ENCODE data around the gene RHCE. TPM values are rescaled to one million over a fixed set of nuclear protein-coding genes. Genes with fewer than 3 reads are reported as not detected.

RHCE gene
- total RNA-seq, 1 donor from 2014 or later, result 0.72 TPM

DNA sequence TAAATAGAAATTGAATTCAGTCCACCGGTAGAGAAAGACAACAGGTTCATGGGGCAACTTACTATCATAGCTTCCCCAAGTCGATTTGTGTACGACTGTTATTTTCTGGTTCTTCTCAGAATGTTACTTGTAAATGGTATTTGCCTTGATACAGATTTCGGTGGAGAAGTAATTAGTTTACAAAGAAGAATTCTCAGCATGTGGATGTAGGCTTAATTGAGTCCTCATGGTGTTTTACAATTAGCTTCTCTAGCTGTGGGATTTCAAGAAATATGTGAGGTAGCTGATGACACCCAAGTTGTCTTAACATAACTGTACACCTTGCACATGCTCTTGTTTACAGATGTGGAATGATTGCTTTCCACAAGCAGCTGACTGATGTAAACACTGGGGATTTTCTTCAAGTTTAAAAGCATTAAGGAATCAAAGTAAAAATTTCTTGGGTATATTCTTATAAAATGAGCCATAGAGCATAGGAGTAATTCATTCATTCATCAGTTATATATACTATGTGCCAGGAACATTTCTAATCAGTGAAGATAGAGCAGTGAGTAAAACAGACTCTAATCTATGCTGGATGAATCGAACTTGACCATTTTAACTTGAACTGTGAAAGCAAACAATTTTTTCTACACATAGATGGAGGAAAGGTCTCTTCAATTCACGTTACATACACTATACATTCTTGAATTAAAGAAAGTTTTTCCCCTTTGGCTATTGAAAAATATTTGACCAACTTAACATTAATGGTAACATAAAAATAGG is 11.5 kb upstream of the RHCE start:
- peaks cover 58% of the 10 kb centered on the region for H3K4me1 Mint-ChIP-seq
- H3K4me3 Mint-ChIP-seq, result peak overlapping the region; percentile 87
- H3K36me3 Mint-ChIP-seq, result no peaks in the 10 kb centered on the region
- DNase-seq (ENCODE audit: low spot score in 2 of 2, unreplicated experiment in 2 of 2), result no peak
- TF ChIP-seq, protein P1, sequence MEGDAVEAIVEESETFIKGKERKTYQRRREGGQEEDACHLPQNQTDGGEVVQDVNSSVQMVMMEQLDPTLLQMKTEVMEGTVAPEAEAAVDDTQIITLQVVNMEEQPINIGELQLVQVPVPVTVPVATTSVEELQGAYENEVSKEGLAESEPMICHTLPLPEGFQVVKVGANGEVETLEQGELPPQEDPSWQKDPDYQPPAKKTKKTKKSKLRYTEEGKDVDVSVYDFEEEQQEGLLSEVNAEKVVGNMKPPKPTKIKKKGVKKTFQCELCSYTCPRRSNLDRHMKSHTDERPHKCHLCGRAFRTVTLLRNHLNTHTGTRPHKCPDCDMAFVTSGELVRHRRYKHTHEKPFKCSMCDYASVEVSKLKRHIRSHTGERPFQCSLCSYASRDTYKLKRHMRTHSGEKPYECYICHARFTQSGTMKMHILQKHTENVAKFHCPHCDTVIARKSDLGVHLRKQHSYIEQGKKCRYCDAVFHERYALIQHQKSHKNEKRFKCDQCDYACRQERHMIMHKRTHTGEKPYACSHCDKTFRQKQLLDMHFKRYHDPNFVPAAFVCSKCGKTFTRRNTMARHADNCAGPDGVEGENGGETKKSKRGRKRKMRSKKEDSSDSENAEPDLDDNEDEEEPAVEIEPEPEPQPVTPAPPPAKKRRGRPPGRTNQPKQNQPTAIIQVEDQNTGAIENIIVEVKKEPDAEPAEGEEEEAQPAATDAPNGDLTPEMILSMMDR (IDR thresholded peaks at IDR 0.05; ENCODE audit: unreplicated experiment), result no peak
- no peaks in the 10 kb centered on the region for H3K27me3 Mint-ChIP-seq (ENCODE audit: low read depth)
- peak overlapping the region; percentile 74 for H3K27ac Mint-ChIP-seq
- no peaks in the 10 kb centered on the region for H3K9me3 Mint-ChIP-seq

DNA sequence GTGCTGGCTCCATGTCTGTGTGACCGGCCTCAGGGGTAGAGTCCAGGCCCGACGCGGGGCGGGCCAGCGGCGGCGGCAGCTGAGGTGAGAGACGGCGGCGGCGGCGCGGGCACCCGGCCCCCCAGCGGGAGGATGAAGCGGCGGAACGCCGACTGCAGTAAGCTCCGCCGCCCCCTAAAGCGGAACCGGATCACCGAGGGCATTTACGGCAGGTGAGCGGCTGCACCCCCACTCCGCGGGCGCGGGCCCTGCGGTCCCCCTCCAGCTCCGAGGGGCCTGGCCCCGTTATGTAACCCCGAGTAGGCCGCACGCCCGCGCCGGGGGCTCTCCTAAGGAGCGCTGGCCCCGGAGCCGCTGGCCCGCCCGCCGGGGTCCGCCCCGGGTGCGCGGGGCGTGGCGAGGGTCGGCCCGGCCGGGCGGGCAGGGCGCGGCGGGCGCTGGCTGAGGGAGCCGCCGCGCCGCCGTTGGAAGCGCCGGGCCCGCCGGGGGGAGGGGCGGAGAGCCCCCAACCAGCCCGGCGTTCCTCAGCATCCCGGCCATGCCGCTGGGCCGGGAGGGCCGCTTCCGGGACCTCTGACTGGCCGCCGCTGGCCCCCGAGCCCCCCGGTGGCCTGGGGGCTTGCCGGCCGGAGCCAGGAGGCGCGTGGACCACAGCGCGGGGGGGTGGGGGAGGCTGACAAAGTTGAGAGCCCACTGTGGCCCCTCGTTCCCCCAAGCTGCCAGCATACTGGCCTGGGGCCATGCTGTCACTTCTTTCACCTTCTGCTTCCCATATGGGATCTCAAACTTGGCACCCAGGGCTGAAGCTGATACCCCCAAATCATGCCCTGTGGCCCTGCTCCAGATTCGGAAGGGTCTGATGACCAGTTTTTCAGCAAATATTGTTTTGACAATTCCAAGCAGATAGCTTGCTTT is 10.6 kb upstream of the RHCE start:
- H3K36me3 Mint-ChIP-seq, result no peaks in the 10 kb centered on the region
- H3K4me1 Mint-ChIP-seq, result peaks cover 52% of the 10 kb centered on the region
- H3K9me3 Mint-ChIP-seq, result no peaks in the 10 kb centered on the region
- TF ChIP-seq, protein P1 (IDR thresholded peaks at IDR 0.05; ENCODE audit: unreplicated experiment), result no peak
- H3K4me3 Mint-ChIP-seq, result peak overlapping the region; percentile 92
- H3K27ac Mint-ChIP-seq, result peak overlapping the region; percentile 74
- no peak for DNase-seq (ENCODE audit: low spot score in 2 of 2, unreplicated experiment in 2 of 2)
- no peaks in the 10 kb centered on the region for H3K27me3 Mint-ChIP-seq (ENCODE audit: low read depth)

DNA sequence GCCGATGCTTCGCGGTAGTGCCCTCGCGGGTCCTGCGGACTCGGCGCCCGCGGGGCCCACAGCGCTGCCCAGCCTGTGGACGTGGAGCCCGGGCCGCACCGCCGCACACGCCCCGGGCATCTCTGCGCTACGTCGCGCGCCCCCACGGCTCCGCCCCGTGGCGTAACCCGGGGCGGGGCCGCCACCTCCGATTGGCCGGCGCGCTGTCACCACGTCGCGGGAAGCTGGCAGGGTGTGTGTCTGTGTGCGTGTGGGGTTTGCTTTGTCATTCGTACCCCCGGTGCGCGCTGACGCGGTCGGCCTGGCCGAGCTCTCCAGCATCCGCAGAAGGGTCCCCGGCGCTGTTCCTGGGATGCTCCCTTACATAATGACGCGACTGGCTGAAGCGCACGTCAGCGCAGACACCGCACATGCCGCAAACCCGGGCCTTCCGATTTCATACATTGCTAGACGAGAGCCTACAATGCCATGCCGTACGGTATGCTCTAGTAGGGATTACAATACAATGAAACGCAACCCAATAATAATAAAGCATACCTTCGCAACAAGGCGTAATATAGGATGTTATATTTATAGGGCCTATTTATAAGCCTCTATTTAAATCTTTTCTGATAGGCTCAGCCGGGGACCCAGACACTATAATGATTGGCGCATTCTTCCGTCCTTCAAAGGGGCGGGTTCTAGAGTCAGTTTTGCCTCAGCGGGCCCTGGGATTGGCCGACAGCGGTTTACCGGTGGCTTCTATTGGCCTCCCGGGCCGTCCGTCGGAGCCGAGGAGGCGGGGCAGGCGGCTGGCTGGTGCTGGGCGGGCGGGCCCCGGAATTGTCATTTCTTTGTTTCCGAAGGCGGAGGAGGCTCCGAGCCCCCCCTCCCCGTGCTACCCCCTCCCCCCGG is 9.7 kb upstream of the RHCE start, which contains the start of gene MACO1:
MACO1 (plus strand) TSS at position 825 of the 894 bp plus-strand sequence. CDS start 202 bp downstream, outside the sequence.
- no peaks in the 10 kb centered on the region for H3K27me3 Mint-ChIP-seq (ENCODE audit: low read depth)
- peak within 1 kb of the TSS; percentile 92 for H3K4me3 Mint-ChIP-seq
- peak within 1 kb of the TSS; percentile 98 for H3K27ac Mint-ChIP-seq
- TF ChIP-seq, protein P1 (IDR thresholded peaks at IDR 0.05; ENCODE audit: unreplicated experiment), result no peak
- no peaks in the 10 kb centered on the region for H3K9me3 Mint-ChIP-seq
- DNase-seq (ENCODE audit: low spot score in 2 of 2, unreplicated experiment in 2 of 2), result peak; percentile 94 to 99
- no peaks in the 10 kb centered on the region for H3K36me3 Mint-ChIP-seq
- H3K4me1 Mint-ChIP-seq, result peaks cover 43% of the 10 kb centered on the region

DNA sequence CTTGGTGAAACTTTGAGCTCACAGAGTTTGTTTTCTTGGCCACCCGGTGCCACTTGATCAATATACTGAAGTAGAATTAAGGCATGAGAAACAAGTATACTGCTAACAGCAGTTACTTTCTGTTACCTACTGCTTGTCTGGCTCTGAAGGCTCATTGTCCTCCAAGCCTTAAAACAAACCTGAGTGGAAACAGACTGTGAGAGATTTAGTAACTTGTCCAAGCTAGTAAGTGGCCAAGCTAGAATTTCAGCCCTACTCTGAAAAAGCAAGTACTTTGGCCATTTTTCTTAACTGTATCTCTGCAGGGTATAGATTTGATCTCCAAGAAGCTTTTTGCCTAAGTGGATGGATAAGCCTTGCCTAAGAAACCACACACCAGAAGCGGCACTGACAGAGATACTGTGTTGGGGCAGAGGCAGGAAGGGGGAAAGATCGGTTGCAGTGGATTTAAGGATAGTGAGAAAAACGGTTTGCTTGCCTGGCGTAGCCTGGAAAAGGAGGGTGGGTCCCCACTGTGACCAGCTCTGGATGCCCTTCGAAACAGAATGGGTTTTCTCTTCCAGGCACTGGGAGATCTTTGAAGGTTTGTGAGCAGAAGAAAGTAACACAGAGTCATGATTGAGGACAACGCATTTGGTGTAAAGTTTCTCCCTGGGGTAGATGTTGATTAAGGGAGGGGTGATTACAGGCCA is 8.0 kb upstream of the RHCE start:
- H3K9me3 Mint-ChIP-seq, result no peaks in the 10 kb centered on the region
- TF ChIP-seq, protein P1 (IDR thresholded peaks at IDR 0.05; ENCODE audit: unreplicated experiment), result no peak
- H3K27ac Mint-ChIP-seq, result peak overlapping the region; percentile 76
- H3K27me3 Mint-ChIP-seq (ENCODE audit: low read depth), result no peaks in the 10 kb centered on the region
- peak overlapping the region; percentile 46 for H3K4me3 Mint-ChIP-seq
- no peaks in the 10 kb centered on the region for H3K36me3 Mint-ChIP-seq
- peaks cover 28% of the 10 kb centered on the region for H3K4me1 Mint-ChIP-seq
- DNase-seq (ENCODE audit: low spot score in 2 of 2, unreplicated experiment in 2 of 2), result no peak
